SK-N-SH (cell line): Measurements from ENCODE around the gene XYLT2. TPM values are rescaled to one million over a fixed set of nuclear protein-coding genes. Genes with fewer than 3 reads are reported as not detected.

ENCODE experiments used
- CTCF ChIA-PET: fragments of 300-600, 350-600 bp; formaldehyde crosslinking; extraction: SDS; loops from one replicate; lab custom pipeline; 2021; lab: Yijun Ruan, JAX
- POLR2A ChIA-PET: fragments of 350-600 bp; sonication (Branson Sonifier 250); formaldehyde crosslinking; extraction: SDS; loops from one replicate; lab custom pipeline; 2020; ENCODE audit warnings: antibody characterized with exemption, inconsistent platforms; lab: Yijun Ruan, JAX
- DNase-seq: peaks from one replicate; pipeline ENCODE4 v3.0.0; 2012
- H2AFZ ChIP-seq: fragments of 200-600 bp; sonication (generic); 2 replicates; pipeline ENCODE4 v1.8.1; 2016; ENCODE audit warnings: antibody characterized with exemption, mild to moderate bottlenecking, low read depth
- H3F3A ChIP-seq: fragments of 200-600 bp; sonication (generic); replicated peaks from 2 replicates; pipeline ENCODE3; 2016; ENCODE audit warnings: antibody characterized with exemption, mild to moderate bottlenecking; ENCODE audit not compliant: insufficient read depth
- H3K27ac ChIP-seq, 2 experiments: fragments of 200-500 bp in 1 of 2; fragments of 200-600 bp in 1 of 2; sonication (Bioruptor generic) in 1 of 2; sonication (generic), shearing (Covaris generic) in 1 of 2; 2 replicates each; pipeline versions ENCODE4 v1.5.1 to v1.6.1; 2014 to 2016; ENCODE audit warnings: low read depth in 2 of 2, inconsistent platforms in 1 of 2, low read length in 1 of 2, mild to moderate bottlenecking in 1 of 2, mixed read lengths in 1 of 2
- H3K27me3 ChIP-seq: fragments of 200-600 bp; sonication (generic), shearing (Covaris generic); 2 replicates; pipeline ENCODE4 v1.6.1; 2016; ENCODE audit warnings: mixed run types; ENCODE audit not compliant: insufficient read depth
- H3K36me3 ChIP-seq, 2 experiments: fragments of 200-500 bp in 1 of 2; fragments of 200-600 bp in 1 of 2; sonication (Bioruptor generic) in 1 of 2; sonication (generic) in 1 of 2; replicated peaks in 1 of 2; 2 replicates each; pipeline versions ENCODE3 to v1.5.1; 2014 to 2016; ENCODE audit warnings: low read length in 1 of 2, mild to moderate bottlenecking in 1 of 2; ENCODE audit not compliant: insufficient read depth in 2 of 2, control insufficient read depth in 1 of 2
- H3K4me1 ChIP-seq, 2 experiments: fragments of 200-500 bp in 1 of 2; fragments of 200-600 bp in 1 of 2; sonication (Bioruptor generic) in 1 of 2; sonication (generic), shearing (Covaris generic) in 1 of 2; 2 replicates each; pipeline versions ENCODE4 v1.5.1 to v1.6.1; 2014 to 2016; ENCODE audit warnings: low read depth in 1 of 2, low read length in 1 of 2, mixed run types in 1 of 2; ENCODE audit not compliant: insufficient read depth in 2 of 2, control insufficient read depth in 1 of 2
- H3K4me2 ChIP-seq: fragments of 200-600 bp; sonication (generic), shearing (Covaris generic); 2 replicates; pipeline ENCODE4 v1.6.1; 2017; ENCODE audit warnings: mixed run types
- H3K4me3 ChIP-seq, 2 experiments: fragments of 200-500 bp in 1 of 2; fragments of 200-600 bp in 1 of 2; sonication (Bioruptor generic) in 1 of 2; sonication (generic), shearing (Covaris generic) in 1 of 2; 2 replicates each; pipeline versions ENCODE4 v1.5.1 to v1.8.1; 2014 to 2016; ENCODE audit warnings: low read depth in 2 of 2, inconsistent platforms in 1 of 2, low read length in 1 of 2, mild to moderate bottlenecking in 1 of 2, mixed read lengths in 1 of 2, moderate library complexity in 1 of 2
- H3K79me2 ChIP-seq: fragments of 200-600 bp; sonication (generic); 2 replicates; pipeline ENCODE4 v1.8.1; 2017; ENCODE audit warnings: mild to moderate bottlenecking; ENCODE audit not compliant: insufficient read depth
- H3K9ac ChIP-seq: fragments of 200-600 bp; sonication (generic); 2 replicates; pipeline ENCODE4 v1.6.1; 2017; ENCODE audit warnings: mixed run types
- H3K9me2 ChIP-seq: fragments of 200-600 bp; sonication (generic); 2 replicates; pipeline ENCODE4 v1.6.1; 2017; ENCODE audit warnings: mixed run types
- H3K9me3 ChIP-seq: fragments of 200-600 bp; sonication (generic); 2 replicates; pipeline ENCODE4 v1.6.1; 2017; ENCODE audit warnings: mixed run types, mild to moderate bottlenecking, moderate library complexity
- H4K20me1 ChIP-seq: fragments of 200-600 bp; sonication (generic); 2 replicates; pipeline ENCODE4 v1.6.1; 2017; ENCODE audit warnings: mild to moderate bottlenecking, mixed run types; ENCODE audit not compliant: insufficient read depth
- CTCF ChIP-seq: fragments of 200-600 bp; sonication (generic); IDR thresholded peaks from 2 replicates; pipeline ENCODE4 v1.6.1; 2017; ENCODE audit warnings: antibody characterized with exemption, mild to moderate bottlenecking, moderate library complexity
- ELF1 ChIP-seq: IDR thresholded peaks from 2 replicates; pipeline ENCODE4 v1.4.0; 2012
- EP300 ChIP-seq, 2 experiments: IDR thresholded peaks; 2 replicates each; pipeline versions ENCODE4 v1.4.0 to v1.6.1; 2012; ENCODE audit warnings: borderline replicate concordance in 1 of 2, low read depth in 1 of 2, low read length in 1 of 2
- FOSL2 ChIP-seq: IDR thresholded peaks from 2 replicates; pipeline ENCODE4 v1.4.0; 2012; ENCODE audit warnings: low read depth, mild to moderate bottlenecking, moderate library complexity, borderline replicate concordance
- GABPA ChIP-seq: IDR thresholded peaks from 2 replicates; pipeline ENCODE4 v1.4.0; 2012; ENCODE audit warnings: low read depth, mild to moderate bottlenecking
- IRF3 ChIP-seq: fragments of 150-350 bp; IDR thresholded peaks from 2 replicates; pipeline ENCODE4 v1.6.1; 2016; ENCODE audit warnings: mild to moderate bottlenecking, low read depth, low read length
- MEF2A ChIP-seq: IDR thresholded peaks from 2 replicates; pipeline ENCODE4 v1.4.0; 2012; ENCODE audit warnings: low read depth, borderline replicate concordance
- NFIC ChIP-seq: IDR thresholded peaks from 2 replicates; pipeline ENCODE4 v1.4.0; 2012; ENCODE audit warnings: borderline replicate concordance
- POLR2AphosphoS5 ChIP-seq: IDR thresholded peaks from 2 replicates; pipeline ENCODE4 v1.6.1; 2012; ENCODE audit warnings: low read depth, low read length
- RAD21 ChIP-seq: IDR thresholded peaks from 2 replicates; pipeline ENCODE4 v1.6.1; 2012; ENCODE audit warnings: mild to moderate bottlenecking, low read length
- REST ChIP-seq: IDR thresholded peaks from 2 replicates; pipeline ENCODE4 v1.6.1; 2012; ENCODE audit warnings: mild to moderate bottlenecking, low read depth, low read length, moderate library complexity
- RFX5 ChIP-seq: IDR thresholded peaks from 2 replicates; pipeline ENCODE4 v1.6.1; 2012; ENCODE audit warnings: mild to moderate bottlenecking, improper control_type of control experiment, low read length
- RXRA ChIP-seq: IDR thresholded peaks from 2 replicates; pipeline ENCODE4 v1.4.0; 2012; ENCODE audit warnings: low read depth, mild to moderate bottlenecking, borderline replicate concordance
- SMC3 ChIP-seq: IDR thresholded peaks from 2 replicates; pipeline ENCODE4 v1.6.1; 2012; ENCODE audit warnings: low read depth, low read length, improper control_type of control experiment
- TAF1 ChIP-seq: IDR thresholded peaks from 2 replicates; pipeline ENCODE4 v1.6.1; 2012; ENCODE audit warnings: low read depth, mild to moderate bottlenecking, low read length, moderate library complexity, borderline replicate concordance
- TCF12 ChIP-seq: IDR thresholded peaks from 2 replicates; pipeline ENCODE4 v1.4.0; 2012
- TEAD4 ChIP-seq: IDR thresholded peaks from 2 replicates; pipeline ENCODE4 v1.4.0; 2012; ENCODE audit warnings: mild to moderate bottlenecking, borderline replicate concordance; ENCODE audit not compliant: insufficient read depth
- USF1 ChIP-seq: IDR thresholded peaks from 2 replicates; pipeline ENCODE4 v1.4.0; 2012; ENCODE audit warnings: low read depth, borderline replicate concordance
- USF2 ChIP-seq: fragments of 150-350 bp; IDR thresholded peaks from 2 replicates; pipeline ENCODE4 v1.6.1; 2017; ENCODE audit warnings: antibody characterized with exemption, low read length, low read depth, borderline replicate concordance
- YY1 ChIP-seq: IDR thresholded peaks from 2 replicates; pipeline ENCODE4 v1.4.0; 2012; ENCODE audit warnings: low read depth, mild to moderate bottlenecking
- WGBS: methylation state at CpG from one replicate; pipeline ENCODE4 v1.1.6; 2017; ENCODE audit warnings: low lambda C conversion rate; 5-methylcytosine and 5-hydroxymethylcytosine counted together
- polyA plus RNA-seq, 3 experiments: library from polyadenylated mRNA; depleted of rRNA; stranded (reverse); fragments of >200 nt; gene quantifications; 2 replicates each; pipeline ENCODE4 v1.2.3, GENCODE V29; 2012
- TF ChIP-seq, protein P1 (sequence below): IDR thresholded peaks from 2 replicates; pipeline ENCODE4 v1.4.0; 2012; ENCODE audit warnings: low read depth, borderline replicate concordance

XYLT2 gene
- polyA plus RNA-seq, 1 of the 3 experiments (the other 2 are of a cell fraction): 28.4 TPM

- Histone ChIP-seq H3K9ac (peak within 1 kb of the TSS; percentile 93), H3K4me1 (peaks cover 0 to 27% of the 10 kb centered on the region in 2 experiments; a peak in 2 of 4 replicates), H3K27me3 (no peaks in the 10 kb centered on the region), H3K9me2 (no peaks in the 10 kb centered on the region), H3K9me3 (no peaks in the 10 kb centered on the region), H3K36me3 (peaks cover 31 to 35% of the 10 kb centered on the region in 2 experiments), H4K20me1 (no peaks in the 10 kb centered on the region), H3K4me2 (peak within 1 kb of the TSS; percentile 87), H3K27ac (peak within 1 kb of the TSS; percentile 93 to 96), H3F3A (no peaks in the 10 kb centered on the region), H3K79me2 (peaks cover 38% of the 10 kb centered on the region), H2AFZ (peak within 1 kb of the TSS; percentile 90), H3K4me3 (peak within 1 kb of the TSS; percentile 81 to 94)
- ChIA-PET POLR2A (interaction anchor here (1.0 kb wide), 1 partner anchor 21 kb away, joined by 3 read pairs; no protein-coding TSS in a partner anchor), CTCF (interaction anchor here (0.7 to 8.1 kb wide), 7 partner anchors 11 to 109 kb away, joined by 3 to 51 read pairs (median 7); partner anchors contain the start of gene LRRC59)
- WGBS: under 1% methylated on average over 38 of the region's 42 CpGs
- peak; percentile 92 for DNase-seq
- TF ChIP-seq POLR2AphosphoS5 (peak; percentile 99), RFX5 (no peak), TCF12 (peak; percentile 31; the same call in 1 of the 2 replicates), RAD21 (no peak), FOSL2 (no peak), SMC3 (no peak), TEAD4 (no peak), CTCF (no peak), YY1 (peak; percentile 97), USF2 (peak; percentile 88), IRF3 (no peak), ELF1 (peak; percentile 97), RXRA (no peak), USF1 (peak; percentile 98), GABPA (peak; percentile 100), MEF2A (no peak), TAF1 (peak; percentile 98), EP300 (IDR thresholded peaks at IDR 0.05; ENCODE audit: borderline replicate concordance in 1 of 2, low read depth in 1 of 2, low read length in 1 of 2) (no peak), NFIC (no peak; the same call in 1 of the 2 replicates), REST (peak; percentile 70)
- TF ChIP-seq, protein P1, sequence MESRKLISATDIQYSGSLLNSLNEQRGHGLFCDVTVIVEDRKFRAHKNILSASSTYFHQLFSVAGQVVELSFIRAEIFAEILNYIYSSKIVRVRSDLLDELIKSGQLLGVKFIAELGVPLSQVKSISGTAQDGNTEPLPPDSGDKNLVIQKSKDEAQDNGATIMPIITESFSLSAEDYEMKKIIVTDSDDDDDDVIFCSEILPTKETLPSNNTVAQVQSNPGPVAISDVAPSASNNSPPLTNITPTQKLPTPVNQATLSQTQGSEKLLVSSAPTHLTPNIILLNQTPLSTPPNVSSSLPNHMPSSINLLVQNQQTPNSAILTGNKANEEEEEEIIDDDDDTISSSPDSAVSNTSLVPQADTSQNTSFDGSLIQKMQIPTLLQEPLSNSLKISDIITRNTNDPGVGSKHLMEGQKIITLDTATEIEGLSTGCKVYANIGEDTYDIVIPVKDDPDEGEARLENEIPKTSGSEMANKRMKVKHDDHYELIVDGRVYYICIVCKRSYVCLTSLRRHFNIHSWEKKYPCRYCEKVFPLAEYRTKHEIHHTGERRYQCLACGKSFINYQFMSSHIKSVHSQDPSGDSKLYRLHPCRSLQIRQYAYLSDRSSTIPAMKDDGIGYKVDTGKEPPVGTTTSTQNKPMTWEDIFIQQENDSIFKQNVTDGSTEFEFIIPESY: no peak
Measured at GRCh38 chr17:50372758-50373556, 27.0 kb downstream of the XYLT2 start, which contains the start of the genes EME1 and MRPL27. TSS of gene EME1 (plus strand) at chr17:50373229. CDS start at chr17:50375209, 1,980 bp downstream. TSS of gene MRPL27 (minus strand) at chr17:50373184. CDS start at chr17:50373170, 14 bp downstream.
